HG03196 (cell line): Measurements from ENCODE around the gene CHAC1.

Source experiments
- ATAC-seq: cut with Tn5 transposase; IDR thresholded peaks from one replicate; pipeline ENCODE4 v1.9.1; 2021; ENCODE audit not compliant: unreplicated experiment

The CHAC1 gene

GRCh38 chr15:40982855-40983254 lies 29.6 kb downstream of the CHAC1 start:
- no peak for ATAC-seq

- no peak for ATAC-seq
Observed at GRCh38 chr15:40984406-40984805, 31.1 kb downstream of the CHAC1 start.

GRCh38 chr15:40984964-40985363 lies 31.7 kb downstream of the CHAC1 start:
- no peak for ATAC-seq

- no peak for ATAC-seq
Observed at GRCh38 chr15:40985541-40986330, 32.5 kb downstream of the CHAC1 start.

- no peak for ATAC-seq
Observed at GRCh38 chr15:40986820-40987219, 33.5 kb downstream of the CHAC1 start.

- ATAC-seq = no peak
Observed at GRCh38 chr15:40988156-40988555, 34.9 kb downstream of the CHAC1 start.

- ATAC-seq = no peak
Observed at GRCh38 chr15:40990080-40990479, 36.8 kb downstream of the CHAC1 start.

GRCh38 chr15:40990789-40991188 lies 37.5 kb downstream of the CHAC1 start:
- no peak for ATAC-seq

GRCh38 chr15:40991355-40991754 lies 38.1 kb downstream of the CHAC1 start:
- ATAC-seq = no peak

- no peak for ATAC-seq
Observed at GRCh38 chr15:40992241-40992741, 39.0 kb downstream of the CHAC1 start.

- ATAC-seq = no peak
Observed at GRCh38 chr15:40992825-40993224, 39.6 kb downstream of the CHAC1 start.

- no peak for ATAC-seq
Observed at GRCh38 chr15:40995656-40996055, 42.4 kb downstream of the CHAC1 start.

- ATAC-seq = no peak
Observed at GRCh38 chr15:40999190-40999589, 45.9 kb downstream of the CHAC1 start.

- no peak for ATAC-seq
Observed at GRCh38 chr15:41001524-41002214, 48.4 kb downstream of the CHAC1 start.

GRCh38 chr15:41004490-41004889 lies 51.2 kb downstream of the CHAC1 start:
- ATAC-seq = no peak
